ENCODE data around the gene PRKCD.

PRKCD gene

DNA sequence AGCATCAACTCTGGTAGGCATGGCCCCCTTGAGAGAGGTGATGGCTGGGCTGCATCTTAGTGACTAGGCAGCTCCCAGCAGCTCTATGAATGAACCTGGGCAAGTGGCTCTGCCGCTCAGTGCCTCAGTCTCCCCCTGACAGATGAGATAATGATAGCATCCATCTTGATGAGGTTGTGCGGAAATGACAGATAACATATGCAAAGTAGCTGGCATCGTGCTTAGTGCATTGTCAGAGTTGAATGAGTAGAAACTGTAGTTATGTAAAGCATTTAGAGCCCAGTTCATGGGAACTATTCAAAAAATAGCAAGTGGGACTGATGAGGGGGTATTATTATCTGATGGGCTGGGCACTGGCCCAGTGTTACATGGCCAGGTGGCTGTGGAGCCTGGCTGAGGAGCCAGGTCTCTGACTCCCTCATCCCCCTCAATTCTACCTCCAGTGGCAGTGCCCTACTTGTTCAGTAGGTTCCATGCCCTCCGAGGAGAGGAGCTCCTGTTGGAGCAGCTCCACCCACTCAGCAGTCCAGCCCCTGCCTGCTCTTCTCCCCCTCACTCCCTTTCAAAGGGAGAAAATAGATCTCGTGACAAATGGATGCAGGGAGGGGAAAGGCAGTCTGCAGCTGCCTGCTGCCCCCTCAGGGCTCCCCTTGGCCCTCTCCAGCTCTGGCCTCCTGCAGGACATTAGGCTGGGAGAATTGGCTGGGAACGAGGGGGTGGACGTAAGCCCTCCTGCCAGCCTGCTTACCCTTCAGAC is 6.6 kb downstream of the PRKCD start:
- Histone ChIP-seq H3K27ac (peak overlapping the region in 13 of 21 experiments; percentile 14 to 84 (median 48)), H3K4me3 (no peak overlapping the region)

DNA sequence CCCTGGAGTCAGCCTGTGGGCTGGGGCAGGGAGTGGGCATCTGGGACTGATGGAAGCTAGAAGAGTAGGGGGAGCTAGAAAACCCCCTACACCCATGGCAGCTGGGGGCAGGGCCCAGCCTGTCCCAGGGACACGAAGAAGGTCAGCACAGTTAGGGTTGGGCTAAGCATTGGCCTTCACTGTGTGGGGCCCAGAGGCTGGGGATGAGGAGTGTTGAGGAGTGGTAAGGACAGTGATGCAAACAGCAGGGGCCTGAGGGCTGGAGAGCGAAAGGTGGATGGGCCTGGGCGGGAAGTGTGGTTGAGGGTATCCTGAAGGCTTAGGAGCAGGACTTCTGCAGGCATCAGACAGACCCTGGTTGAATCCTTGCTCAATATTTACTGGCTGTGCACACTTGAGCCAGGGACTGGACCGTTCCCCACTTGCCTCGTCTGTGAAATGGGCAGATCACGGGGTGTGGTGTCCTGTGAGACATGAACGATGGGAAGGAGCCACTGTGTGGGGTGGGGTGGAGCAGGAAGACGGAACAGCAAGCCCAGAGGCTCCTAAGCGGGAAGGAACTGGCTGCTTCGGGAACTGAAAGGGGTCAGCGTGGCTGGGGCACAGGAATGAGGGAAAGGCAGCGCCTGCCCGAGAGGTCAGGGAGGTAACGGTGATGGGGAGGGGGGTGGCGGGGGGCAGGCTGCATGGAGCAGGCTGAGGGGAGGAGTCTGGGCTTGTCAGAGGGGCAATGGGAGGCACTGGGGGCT is 7.3 kb downstream of the PRKCD start:
- Histone ChIP-seq H3K4me3 (peak overlapping the region in 1 of 7 experiments; percentile 8), H3K27ac (peak overlapping the region in 14 of 21 experiments; percentile 9 to 84 (median 54))

DNA sequence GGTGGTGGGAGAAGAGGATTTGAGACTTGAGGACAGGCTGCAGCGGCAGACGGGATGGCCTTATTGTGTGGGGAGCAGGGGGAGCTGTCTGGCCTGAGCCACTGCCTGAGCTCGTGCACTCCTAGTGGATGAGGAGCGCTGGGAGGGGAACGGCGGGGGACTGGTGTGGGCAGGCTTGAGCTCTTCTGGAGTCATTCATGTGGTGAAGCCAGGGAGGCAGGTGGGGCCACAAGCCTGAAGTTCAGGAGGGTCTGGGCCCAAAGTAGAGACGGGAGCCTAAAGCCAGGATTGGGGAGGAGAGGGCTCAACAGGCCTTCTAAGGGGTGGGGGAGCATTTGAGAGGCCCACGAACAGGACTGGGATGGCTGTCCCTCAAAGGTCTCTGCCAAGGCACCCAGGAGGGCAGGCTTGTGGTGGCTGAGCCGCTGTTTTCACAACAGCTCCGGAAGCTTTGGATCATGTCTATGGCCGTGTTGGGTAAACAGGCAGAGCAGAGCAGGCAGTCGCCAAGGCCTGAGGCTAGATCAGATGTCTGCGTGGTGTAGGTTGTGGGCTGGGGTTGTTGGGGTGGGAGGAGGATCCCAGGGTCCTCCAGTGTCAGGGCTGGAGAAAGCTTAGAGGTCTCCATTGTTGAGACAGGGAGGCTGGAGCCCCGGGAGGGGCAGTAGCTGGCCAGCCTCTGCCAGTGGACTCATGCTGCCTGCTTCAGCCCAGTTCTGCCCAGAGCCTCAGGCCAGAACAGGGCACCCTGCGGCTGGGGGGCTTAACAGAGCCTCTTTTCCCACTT is 8.2 kb downstream of the PRKCD start:
- Histone ChIP-seq H3K27ac (peak overlapping the region in 18 of 21 experiments; percentile 1 to 84 (median 46)), H3K4me3 (peak overlapping the region in 1 of 7 experiments; percentile 8)

DNA sequence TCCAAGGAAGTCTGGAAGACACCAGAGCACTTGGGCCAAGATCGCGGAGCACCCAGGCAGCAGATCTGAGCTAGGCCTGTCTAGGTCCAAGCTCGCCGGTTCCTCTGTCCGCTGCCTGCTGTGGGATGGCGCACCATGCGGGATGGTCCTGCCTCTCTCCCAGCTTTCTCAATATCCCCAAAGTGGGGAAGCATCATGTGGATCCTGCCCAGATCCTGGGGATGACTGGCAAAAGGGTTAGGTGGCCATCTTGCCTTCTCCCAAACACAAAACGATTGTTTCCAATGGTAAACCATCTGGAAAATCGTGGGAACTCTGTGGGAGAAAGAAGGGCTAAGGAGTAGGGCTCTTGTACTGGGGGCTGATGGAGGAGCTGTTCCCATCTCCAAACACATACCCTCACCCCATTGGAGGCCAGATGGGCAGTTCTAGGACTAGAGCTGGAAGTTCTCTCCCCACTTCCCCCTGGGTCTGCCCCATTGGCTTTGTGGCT is 8.9 kb downstream of the PRKCD start:
- H3K4me3 ChIP-seq: peak overlapping the region in 1 of 7 experiments; percentile 8
- peak overlapping the region in 18 of 21 experiments; percentile 1 to 84 (median 46) for H3K27ac ChIP-seq

DNA sequence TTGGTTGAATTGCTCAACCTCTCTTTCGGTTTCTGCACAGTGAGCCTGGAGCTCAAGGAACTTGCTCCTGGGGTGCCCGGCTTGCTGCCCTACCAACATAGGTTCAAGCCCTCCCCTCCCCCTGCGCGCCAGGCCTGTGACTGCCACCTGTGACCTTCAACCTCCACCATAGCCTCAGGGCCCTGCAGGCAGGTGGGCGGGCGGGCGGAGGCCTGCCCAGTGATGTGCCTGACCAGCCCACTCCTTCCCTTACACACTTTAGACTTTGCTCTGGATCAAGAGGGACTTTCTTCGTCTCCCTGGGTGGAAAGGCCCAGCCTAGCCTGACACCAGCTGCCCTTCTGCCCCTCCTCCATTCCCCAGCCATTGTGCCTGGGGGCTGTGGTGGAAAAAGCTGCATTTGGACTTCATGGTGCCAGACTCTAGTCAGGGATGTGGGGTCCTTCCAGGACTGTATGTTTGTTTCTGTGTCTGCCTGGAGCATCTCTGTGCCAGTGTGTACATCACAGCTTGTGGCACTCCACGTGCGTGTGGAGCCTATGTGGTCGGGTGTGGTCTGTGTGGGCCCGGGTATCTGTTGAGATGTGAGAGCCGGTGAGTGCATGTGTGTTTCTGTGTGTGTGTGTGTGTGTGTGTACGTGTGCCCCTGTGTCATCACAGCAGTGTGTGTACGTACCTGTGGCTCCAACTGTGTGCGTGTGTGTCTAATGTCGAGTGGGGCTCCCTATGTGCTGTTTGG is 9.5 kb downstream of the PRKCD start:
- Histone ChIP-seq H3K4me3 (no peak overlapping the region), H3K27ac (peak overlapping the region in 11 of 21 experiments; percentile 8 to 84 (median 38))

DNA sequence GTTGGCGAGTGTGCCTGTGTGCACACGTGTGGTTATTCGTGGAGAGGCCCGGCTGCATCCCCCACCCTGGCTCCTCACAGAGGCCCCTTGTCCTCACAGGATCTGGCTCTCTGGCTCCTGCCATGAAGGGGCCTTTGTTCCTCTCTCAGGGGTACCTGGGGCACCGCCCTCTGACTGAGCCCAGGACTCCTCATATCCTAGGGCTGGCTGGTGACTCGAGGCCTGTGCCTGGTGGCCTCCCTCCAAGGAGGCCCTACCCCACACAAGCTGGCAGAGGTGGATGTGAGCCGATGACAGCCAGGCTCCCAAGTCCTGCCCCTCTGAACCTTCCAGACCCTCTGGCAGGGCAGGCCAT is 10.0 kb downstream of the PRKCD start:
- Histone ChIP-seq H3K27ac (peak overlapping the region in 8 of 21 experiments; percentile 8 to 67 (median 32)), H3K4me3 (no peak overlapping the region)

DNA sequence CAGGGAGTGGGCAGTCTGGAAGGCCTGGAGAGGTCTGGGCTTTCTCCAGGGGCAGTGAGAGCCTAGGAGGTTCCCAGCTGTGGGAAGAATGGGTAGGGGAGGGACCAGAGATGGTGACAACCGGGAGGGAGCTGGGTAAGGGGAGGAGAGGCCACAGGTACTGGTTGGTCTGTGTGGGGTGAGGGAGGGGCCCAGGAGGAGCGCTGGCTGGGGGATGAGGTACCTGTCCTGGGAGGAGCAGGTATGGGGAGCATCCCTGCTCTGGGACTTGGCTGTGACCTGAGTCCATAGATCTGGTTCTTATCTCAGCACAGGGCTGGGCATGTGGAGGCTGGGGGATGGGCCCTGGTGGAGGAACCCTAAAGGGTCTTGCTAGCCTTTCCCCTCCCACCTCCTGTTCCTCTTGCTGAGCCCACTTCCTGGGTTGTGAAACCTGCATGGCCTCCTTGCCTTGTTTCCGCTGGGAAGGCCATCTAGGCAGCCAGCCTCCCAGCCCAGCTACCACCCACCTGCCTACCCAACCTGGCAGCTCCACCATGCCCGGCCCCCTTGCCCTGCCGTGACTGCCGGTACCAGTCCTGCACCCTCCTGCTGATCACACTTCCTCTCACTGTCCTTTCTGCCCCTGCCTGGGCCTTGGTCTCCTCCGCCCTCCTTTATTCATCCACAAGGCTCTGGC is 11.0 kb downstream of the PRKCD start:
- Histone ChIP-seq H3K27ac (peak overlapping the region in 2 of 21 experiments; percentile 16 to 21), H3K4me3 (no peak overlapping the region)

DNA sequence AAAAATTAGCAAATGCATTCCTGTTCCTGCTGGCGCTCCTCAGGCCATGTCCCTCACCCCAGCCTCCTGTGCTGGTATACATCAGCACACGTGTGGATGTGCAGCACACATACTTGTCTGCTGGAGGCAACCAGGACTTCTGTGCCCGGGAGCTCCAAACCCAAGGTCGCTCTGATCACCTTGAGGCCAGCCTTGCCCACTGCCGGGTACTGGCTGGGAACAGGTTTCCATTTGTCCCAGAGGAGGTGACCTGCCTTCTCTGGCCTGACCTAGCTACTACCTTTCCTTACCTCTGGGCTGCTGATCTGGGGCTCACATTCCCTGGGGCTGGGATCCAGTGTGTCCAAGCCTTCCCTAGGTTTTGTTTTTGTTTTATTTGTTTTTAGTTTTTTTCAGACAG is 12.1 kb downstream of the PRKCD start:
- Histone ChIP-seq H3K27ac (no peak overlapping the region), H3K4me3 (no peak overlapping the region)

DNA sequence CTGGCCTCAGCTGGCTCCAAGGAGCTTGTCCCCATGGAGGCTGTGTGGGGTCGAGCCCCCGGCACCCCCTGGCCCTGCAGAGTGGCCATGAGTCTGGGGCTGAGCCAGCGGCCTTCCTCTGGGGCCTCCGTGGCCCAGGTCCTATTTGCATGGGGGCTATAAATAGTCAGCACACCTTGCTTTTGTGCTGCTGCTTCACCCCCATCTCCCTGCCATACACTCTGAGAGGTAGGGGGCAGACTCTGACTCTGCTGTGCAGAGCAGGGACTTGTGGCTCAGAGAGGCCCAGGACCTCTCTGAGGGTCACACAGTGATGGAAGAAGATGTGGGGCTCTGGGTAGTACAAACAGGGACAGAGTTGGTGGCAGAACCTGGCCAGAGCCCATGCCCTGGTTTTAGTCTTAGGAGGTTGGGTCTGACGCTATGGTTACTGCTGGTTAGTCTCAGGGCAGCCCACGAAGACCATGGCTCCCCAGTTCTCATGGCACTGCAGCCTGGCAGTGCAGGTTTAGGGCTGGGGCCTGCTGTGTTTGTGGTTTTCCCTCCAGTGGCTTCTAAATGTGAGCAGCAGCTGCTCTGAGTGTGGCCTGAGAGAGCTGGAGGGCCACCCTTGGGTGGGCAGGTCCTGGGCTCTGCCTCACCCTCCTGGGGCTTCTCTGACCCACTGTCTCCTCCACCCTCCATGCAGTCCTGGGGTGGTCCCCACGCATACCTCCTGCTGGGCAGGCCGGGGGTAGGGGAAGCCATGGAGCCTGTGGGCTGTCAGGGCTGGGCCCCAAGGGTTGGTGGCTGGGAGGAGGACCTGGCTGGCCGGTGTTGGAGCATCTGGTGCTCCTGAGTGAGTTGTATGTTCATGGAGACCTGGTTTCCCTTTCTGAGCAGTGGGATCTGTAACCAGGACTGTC is 13.6 kb downstream of the PRKCD start:
- Histone ChIP-seq H3K4me3 (no peak overlapping the region), H3K27ac (no peak overlapping the region)

DNA sequence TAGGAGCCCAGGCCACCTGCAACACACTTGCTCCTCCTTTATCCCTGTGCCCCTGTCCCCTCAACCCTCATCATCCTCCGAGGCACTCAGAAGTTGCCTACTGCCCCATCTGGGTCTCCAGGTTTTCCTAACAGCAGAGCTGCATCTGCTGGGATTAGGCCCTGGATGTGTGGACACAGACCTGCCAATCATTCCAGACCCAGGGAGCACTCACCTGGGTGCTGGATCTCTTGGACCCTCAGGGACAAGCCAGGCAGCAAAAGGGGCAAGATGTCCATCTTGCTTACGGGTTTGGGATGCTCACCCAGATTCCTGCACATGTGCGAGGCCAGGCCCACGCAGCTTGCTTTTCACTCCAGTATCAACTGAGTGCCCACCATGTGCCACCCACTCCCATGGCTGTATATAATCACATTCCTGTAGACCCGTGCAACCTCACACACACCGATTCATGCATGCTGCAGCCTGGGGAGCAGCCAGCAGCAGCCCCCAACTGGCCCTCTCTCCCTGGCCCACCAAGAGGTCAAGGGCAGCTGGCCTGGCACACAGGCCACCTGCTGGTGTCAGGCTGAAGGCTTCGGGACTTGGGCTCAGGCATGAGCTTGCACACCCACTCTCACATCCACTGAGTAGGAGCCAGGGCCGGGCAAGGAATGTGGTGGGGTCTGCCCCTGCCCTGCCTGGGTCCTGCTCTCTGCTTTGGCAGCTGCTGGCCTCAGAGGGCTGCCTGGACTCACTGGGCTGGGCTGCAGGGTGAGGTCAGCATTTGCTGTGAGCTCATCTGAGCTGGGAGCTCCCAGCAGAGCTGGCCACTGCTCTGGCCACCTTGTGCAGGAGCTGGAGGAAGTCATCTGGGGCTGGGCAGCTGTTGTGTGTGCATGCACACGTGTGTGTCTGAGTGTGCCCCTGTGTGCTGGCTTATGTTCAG is 14.9 kb downstream of the PRKCD start:
- no peak overlapping the region for H3K27ac ChIP-seq

DNA sequence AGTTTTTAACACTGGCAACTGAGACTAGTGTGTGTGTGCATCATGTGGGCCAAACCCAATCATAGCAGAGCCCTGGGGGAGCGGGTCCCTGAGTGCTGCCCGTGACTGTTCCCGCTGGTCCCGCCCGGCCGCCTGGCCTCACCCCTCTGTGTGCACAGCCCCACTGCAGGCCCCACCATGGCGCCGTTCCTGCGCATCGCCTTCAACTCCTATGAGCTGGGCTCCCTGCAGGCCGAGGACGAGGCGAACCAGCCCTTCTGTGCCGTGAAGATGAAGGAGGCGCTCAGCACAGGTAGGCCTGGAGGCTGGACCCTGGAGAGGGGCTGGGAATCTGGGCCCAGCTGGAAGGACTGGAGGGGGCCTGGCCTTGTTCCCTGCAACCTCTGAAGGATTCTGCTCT is 17.2 kb downstream of the PRKCD start:
- no peak overlapping the region for H3K4me3 ChIP-seq
- H3K27ac ChIP-seq: no peak overlapping the region

More for the DNA sequence above, 14.9 kb downstream of the PRKCD start:
- H3K4me3 ChIP-seq: no peak overlapping the region

DNA sequence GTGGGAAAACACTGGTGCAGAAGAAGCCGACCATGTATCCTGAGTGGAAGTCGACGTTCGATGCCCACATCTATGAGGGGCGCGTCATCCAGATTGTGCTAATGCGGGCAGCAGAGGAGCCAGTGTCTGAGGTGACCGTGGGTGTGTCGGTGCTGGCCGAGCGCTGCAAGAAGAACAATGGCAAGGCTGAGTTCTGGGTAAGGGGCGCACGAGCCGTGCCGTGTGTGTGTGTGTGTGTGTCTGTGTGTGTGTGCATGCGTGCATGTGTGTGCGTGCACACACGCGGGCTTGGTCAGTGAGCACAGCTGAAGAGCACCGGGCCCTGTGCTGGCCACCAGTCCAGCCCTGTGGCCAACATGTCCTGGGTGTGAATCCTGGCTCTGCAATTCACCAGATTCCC is 18.6 kb downstream of the PRKCD start:
- no peak overlapping the region for H3K4me3 ChIP-seq
- no peak overlapping the region for H3K27ac ChIP-seq

DNA sequence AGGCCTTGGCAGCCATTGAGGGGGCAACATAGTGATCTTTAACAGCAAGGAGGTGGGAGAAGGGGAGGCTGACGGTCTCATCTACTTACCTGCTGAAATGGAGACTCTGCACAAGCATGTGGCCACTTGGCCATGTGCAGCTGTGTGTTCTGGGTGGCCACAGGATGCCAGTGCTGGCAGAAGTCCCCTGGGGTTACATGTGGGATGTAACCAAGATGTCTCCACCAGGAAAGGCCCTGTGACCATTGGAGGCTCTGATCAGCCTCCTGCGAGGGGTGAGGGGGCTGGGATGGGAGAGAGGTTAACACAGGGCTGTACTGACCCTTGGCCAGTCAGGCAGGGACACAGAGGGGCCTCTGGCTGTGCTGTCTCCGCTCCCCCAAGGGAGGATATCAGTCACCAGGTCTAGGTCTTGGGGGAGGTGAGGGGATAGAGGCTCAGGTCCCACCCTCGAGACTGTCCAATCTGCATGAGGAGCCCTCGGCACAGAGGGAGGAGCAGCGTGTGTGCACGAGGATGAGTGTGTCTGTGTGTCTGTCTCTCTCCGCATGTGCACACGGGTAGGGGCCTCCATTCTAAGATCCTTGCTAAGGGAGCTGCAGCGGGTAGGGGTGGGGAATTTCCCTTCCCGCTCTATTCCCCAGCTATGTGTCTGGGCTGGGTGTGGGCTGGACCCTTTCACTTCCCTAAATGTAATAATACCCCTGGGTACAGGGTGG is 19.5 kb downstream of the PRKCD start:
- Histone ChIP-seq H3K27ac (peak overlapping the region in 2 of 21 experiments; percentile 24 to 62), H3K4me3 (no peak overlapping the region)

DNA sequence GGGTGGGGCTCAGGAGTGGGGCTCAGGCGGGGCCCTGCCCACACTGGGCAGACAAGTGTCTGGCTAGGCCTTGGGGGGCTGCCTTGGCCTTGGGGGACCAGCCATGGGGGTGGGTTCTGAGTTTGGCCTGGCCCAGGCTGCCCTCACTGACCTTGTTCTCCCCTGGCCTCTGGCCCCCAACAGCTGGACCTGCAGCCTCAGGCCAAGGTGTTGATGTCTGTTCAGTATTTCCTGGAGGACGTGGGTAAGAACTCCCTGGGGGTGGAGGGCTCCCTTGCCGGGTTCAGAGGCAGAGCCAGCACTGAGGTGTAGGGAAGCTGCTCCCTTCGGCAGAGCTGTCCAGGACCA is 20.0 kb downstream of the PRKCD start:
- peak overlapping the region in 1 of 21 experiments; percentile 24 for H3K27ac ChIP-seq

DNA sequence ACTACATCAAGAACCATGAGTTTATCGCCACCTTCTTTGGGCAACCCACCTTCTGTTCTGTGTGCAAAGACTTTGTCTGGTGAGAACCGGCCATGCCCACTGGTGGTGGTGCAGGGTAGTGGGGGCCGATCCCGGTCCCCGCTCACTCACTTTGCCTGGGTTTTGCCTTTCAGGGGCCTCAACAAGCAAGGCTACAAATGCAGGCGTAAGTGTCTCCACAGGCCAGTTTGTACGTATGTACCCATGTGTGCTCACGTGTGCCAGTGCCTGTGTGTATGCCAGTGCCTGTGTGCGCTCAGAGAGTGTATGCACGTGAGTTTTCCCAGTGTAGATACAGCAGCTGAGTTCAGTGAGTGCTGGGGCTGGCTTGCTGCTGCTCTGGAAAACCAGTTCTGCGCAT is 20.5 kb downstream of the PRKCD start:
- H3K4me3 ChIP-seq: no peak overlapping the region
- H3K27ac ChIP-seq: no peak overlapping the region

More for the DNA sequence above, 20.0 kb downstream of the PRKCD start:
- no peak overlapping the region for H3K4me3 ChIP-seq

DNA sequence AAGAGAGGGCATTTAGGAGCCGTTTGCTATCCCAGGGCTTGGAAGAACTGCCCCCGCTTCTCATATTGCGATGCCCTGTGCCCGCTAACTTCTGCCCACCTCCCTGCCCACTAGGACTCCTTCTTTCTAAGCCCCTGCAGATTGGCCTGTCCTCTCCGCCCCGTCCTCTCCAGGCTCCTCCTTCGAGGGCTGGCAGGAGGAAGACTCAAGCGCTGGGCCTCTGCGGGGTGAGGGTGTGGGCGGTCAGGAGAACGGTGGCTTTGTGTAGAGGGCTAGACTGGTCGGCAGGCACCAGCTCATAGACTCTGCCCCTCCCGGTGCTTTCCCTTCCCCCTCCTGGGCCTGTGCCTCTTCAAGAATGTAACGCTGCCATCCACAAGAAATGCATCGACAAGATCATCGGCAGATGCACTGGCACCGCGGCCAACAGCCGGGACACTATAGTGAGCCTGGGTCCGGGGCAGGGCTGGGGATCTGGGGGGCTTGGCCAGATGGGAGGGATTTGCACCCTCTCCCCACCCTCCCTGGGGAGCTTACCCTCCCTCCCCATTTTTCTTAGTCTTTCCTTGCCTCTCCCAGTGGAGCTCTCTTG is 21.9 kb downstream of the PRKCD start:
- H3K4me3 ChIP-seq: no peak overlapping the region
- H3K27ac ChIP-seq: no peak overlapping the region
